GM12801 (cell line): ENCODE measurements around the gene KCNG2.

ENCODE experiments used
- TF ChIP-seq, protein P1 (sequence below): IDR thresholded peaks from one replicate; pipeline ENCODE4 v1.5.1; 2011; ENCODE audit warnings: control low read depth; ENCODE audit not compliant: insufficient read length; ENCODE audit errors: extremely low read depth

The KCNG2 gene

GRCh38 chr18:79806976-79807841, 9.5 kb downstream of the KCNG2 start:
- TF ChIP-seq, protein P1, sequence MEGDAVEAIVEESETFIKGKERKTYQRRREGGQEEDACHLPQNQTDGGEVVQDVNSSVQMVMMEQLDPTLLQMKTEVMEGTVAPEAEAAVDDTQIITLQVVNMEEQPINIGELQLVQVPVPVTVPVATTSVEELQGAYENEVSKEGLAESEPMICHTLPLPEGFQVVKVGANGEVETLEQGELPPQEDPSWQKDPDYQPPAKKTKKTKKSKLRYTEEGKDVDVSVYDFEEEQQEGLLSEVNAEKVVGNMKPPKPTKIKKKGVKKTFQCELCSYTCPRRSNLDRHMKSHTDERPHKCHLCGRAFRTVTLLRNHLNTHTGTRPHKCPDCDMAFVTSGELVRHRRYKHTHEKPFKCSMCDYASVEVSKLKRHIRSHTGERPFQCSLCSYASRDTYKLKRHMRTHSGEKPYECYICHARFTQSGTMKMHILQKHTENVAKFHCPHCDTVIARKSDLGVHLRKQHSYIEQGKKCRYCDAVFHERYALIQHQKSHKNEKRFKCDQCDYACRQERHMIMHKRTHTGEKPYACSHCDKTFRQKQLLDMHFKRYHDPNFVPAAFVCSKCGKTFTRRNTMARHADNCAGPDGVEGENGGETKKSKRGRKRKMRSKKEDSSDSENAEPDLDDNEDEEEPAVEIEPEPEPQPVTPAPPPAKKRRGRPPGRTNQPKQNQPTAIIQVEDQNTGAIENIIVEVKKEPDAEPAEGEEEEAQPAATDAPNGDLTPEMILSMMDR, result no peak

GRCh38 chr18:79809482-79810192, 11.9 kb downstream of the KCNG2 start:
- TF ChIP-seq, protein P1, result no peak

- TF ChIP-seq, protein P1, result no peak
Measured at GRCh38 chr18:79812052-79812451, 14.3 kb downstream of the KCNG2 start.

GRCh38 chr18:79814373-79814772, 16.6 kb downstream of the KCNG2 start:
- TF ChIP-seq, protein P1, result no peak

DNA sequence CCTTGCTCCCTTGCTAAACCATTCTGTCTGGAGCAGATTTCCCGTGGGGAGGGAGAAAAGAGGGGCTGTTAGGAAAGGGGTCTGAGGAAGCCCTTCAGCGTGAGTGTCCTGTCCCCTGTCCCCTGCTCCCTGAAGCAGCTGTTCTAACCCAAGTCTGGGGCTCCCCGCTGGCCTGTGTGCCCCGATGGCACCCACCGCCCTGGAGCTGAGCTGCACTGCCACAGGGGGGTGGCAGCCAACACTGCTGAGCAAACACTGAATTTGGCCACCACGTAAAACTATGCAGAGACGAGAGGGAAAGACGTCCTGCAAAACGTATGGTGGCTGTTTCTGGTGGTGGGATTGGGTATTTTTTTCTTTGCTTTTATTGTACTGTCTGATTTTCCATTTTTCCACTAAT, 17.9 kb downstream of the KCNG2 start:
- TF ChIP-seq, protein P1, result no peak

DNA sequence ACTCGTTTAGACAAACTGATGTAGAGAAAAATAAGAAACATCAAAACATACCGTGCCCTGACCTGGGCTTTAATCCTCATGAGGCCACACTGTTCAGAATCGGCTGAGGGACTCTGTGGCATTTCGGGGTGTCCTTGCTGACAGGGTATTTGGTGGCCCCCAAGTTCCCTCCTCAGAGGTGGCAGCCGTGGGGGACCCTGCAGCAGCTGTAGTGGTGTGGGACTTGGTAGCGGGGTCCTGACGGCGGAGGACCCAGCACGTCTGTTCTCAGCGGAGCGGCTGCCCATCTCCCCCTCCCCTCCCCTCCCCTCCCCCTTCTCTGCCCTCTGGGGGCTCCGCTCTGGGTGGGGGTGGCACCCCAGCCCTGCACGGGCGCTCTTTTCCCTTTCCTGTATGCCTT, 18.4 kb downstream of the KCNG2 start:
- TF ChIP-seq, protein P1, result no peak

GRCh38 chr18:79816981-79817606, 19.4 kb downstream of the KCNG2 start:
- TF ChIP-seq, protein P1, result no peak
